ENCODE data around the gene DGKI.

DGKI gene

DNA sequence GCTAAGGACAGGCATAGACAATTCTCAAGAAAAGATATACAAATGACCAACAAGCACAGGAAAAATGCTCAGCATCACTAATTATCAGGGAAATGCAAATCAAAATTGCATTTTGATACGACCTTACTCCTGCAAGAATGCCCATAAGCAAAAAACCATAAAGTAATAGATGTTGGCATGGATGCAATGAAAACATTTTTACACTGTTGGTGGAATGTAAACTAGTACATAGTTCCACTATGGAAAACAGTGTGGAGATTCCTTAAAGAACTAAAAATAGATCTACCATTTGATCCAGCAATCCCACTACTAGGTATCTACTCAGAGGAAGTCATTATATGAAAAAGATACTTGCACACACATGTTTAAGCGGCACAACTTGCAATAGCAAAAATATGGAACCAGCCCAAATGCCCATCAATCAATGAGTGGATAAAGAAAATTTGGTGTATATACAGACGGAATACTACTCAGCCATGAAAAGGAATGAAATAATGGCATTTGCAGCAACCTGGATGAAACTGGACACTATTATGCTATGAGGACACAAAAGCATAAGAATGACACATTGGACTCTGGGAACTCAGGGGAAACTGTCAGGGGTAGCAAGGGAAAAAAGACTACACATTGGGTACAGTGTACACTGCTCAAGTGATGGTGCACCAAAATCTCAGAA is 59.3 kb downstream of the DGKI start:
- peak; percentile 56 for DNase-seq (ENCODE audit: low read depth)

DNA sequence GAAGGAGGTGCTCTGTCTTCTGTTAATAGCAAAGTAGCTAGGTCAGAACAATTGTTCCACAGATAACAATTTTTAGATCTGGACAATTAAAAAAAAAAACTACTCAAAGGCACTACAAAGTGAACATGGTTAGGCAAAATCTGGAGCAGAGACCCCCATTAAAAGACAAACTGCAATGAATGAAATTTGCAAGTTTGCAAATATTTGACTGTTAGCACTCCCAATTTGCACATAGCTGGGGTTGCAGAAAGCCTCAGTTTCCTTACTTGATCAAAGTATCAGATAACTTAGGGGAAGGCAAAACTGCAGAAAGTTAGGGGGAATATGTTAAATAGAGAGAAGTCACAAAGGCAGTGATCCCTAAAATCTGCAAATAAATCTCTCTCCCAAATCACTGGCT is 68.3 kb downstream of the DGKI start:
- DNase-seq (ENCODE audit: low read depth) = no peak

- peak; percentile 36 for DNase-seq (ENCODE audit: low read depth)
Observed at GRCh38 chr7:137774793-137775201, 72.0 kb downstream of the DGKI start.

DNA sequence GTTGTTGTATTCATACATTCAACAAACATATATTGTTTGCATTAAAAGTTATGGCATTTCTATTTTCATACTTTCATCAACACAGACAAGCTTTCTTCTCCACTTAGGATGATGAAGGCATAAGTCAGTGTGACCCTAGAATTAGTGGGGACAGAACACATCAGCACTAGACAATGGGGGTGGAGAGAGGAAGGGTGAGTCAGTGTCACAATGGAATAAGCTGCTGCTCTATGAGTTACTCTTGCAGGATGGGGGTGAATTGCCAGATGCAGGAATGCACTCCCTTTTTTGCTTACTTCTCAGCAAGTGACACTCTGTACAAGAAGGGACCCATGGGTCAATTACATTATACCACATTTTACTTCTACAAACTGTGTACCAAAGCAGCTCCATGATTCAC is 74.0 kb downstream of the DGKI start:
- peak; percentile 87 for DNase-seq (ENCODE audit: low read depth)

GRCh38 chr7:137772316-137772715 is 74.5 kb downstream of the DGKI start:
- DNase-seq (ENCODE audit: low read depth) = peak; percentile 48

GRCh38 chr7:137771679-137772078 is 75.1 kb downstream of the DGKI start:
- DNase-seq (ENCODE audit: low read depth) = peak; percentile 92

- no peak for DNase-seq (ENCODE audit: low read depth)
Observed at GRCh38 chr7:137771273-137771672, 75.5 kb downstream of the DGKI start.

- peak; percentile 63 for DNase-seq (ENCODE audit: low read depth)
Observed at GRCh38 chr7:137768366-137768765, 78.4 kb downstream of the DGKI start.

- no peak for DNase-seq (ENCODE audit: low read depth)
Observed at GRCh38 chr7:137762334-137762733, 84.4 kb downstream of the DGKI start.

DNA sequence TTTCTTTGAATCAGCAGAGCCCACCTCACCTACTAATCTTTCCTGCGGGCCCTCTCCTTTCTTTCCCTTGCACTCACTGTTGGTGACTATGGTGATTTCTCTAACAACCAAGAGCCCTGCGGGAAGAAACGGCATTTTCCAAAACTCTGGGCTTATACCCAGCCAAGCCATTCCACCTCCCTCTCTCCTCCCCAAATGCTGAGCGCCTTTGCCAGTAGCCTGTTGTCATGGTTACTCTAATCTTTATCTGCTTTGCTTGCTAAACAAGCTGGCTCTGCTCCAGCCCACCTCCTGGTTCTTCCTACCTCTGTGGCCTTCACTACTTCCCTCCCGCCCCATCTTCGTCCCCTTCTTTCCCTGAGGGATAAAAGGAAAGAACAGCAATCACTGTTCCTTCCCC is 86.7 kb downstream of the DGKI start:
- DNase-seq (ENCODE audit: low read depth) = no peak

DNA sequence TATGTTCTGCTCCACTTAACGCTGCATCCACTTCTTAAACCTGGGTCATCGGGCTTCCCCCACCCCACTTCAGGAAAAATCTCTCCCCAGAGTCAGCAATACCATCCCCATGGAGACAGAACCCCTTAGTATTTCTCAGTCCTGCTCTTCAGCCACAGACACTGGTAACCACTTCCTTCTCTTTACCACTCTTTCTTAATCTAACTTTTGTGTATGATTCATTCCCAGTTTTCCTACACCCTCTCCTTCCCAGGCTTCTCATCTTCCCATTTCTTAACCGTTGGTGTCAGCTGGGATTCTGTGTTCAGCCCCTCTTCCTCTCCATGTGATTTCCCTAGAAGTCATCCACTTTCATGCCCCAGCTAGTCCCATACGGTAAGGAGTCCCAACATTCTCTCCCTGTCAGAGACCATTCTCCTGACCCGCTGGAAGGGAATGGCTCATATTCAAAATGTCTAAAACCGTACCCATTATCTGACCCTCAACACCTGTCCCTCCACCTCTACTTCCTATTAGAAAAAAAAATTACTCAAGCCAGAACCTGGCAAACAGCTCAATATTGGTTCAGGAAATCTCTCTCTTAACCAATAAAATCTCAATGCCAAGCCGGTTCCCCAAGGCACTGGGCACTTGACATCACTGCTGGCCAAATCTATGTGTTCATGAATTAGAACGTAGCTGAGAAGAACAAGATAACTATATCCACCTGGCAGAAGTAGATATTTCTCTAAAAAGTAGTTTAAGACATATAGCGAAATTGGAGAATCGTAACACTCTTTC is 89.4 kb downstream of the DGKI start:
- peak; percentile 69 for DNase-seq (ENCODE audit: low read depth)

- DNase-seq (ENCODE audit: low read depth) = peak; percentile 23
Observed at GRCh38 chr7:137755846-137756651, 90.7 kb downstream of the DGKI start.

DNA sequence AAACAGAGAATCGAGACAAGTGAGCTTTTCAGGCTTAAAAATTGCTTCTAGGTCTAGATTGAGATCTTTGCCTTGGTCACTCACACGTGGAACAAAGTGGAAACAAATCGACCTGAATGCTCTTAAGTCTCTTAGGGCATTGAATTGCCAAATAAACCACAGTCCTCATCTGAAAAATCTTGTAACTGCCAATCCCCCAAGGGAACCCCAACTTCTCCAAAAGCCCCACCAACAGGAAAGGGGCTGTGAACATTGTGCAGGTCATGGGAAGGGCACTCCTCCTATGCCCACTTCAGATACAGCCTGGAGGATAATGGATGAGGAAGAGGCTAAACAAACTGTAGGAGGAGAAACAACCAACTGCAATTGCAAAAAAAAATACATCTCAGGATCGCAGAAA is 91.3 kb downstream of the DGKI start:
- no peak for DNase-seq (ENCODE audit: low read depth)

- no peak for DNase-seq (ENCODE audit: low read depth)
Observed at GRCh38 chr7:137753948-137754851, 92.6 kb downstream of the DGKI start.

DNA sequence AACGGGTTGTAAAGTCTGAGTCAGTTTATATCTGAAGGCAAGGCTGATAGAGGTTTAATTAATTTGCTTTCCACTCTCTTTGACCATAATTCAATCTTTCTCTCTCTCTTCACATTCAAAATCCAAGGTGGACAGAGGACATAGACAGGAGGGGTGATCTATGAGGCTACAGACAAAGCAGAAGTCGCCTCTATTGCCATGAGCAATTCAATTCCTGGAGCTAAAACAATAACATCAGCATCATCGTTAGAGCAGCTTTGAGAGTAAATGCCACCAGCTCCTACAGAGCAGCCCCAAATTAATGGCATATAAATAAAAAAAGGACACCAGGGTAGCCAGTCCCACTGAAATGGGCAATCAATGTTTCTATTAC is 93.2 kb downstream of the DGKI start:
- DNase-seq (ENCODE audit: low read depth) = no peak

DNA sequence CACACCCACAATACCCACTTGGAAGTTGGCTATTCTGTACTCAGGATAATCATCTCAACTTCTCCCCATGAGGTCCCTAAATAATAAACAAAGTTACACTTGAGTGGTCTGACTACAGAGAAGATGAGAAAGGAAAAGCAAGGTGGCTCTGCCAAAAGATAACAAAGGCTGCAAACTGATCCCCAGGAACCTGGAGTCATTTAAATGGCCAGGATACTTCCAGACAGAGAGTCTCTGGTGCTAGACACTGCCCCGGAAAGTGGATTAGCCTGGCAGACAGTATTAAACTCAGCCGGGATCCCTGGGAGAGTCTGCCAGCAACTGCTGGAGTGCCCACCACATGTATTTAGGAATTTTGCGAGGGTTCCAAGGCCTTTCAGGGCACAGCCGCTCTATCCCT is 93.7 kb downstream of the DGKI start:
- DNase-seq (ENCODE audit: low read depth) = no peak

GRCh38 chr7:137751361-137752009 is 95.3 kb downstream of the DGKI start:
- no peak for DNase-seq (ENCODE audit: low read depth)

- DNase-seq (ENCODE audit: low read depth) = no peak
Observed at GRCh38 chr7:137747359-137748031, 99.3 kb downstream of the DGKI start.

DNA sequence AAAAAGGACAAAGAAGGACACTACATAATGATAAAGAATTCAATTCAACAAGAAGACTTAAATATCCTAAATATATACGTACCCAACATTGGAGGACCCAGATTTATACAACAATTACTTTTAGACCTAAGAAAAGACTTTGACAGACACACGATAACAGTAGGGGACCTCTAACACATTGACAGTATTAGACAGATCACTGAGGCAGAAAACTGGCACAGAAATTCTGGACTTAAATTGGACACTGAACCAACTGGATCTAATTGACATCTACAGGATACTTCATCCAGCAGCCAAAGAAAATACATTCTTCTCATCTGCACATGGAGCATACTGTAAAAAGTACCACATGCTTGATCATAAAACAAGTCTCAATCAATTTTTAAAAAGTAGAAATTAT is 103.8 kb downstream of the DGKI start:
- DNase-seq (ENCODE audit: low read depth) = no peak

GRCh38 chr7:137742051-137742450 is 104.7 kb downstream of the DGKI start:
- DNase-seq (ENCODE audit: low read depth) = no peak

DNA sequence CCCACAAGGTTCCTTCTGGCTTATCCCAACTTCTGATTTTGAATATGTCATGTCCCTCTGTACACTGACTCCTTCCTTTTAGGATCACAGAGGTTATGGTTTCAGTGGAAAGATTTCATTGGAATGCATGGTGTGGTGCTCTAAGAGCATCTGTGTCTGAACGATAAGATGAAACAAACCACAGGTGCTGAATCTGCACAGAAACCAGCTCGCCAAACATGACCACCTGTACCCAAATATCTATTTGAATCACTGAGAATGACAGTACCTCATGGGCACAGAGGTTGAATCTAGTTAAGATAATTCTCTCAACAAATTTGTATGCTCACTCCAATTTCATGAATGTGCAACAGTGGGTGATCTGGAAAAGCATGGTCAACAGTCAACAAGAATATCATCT is 105.3 kb downstream of the DGKI start:
- no peak for DNase-seq (ENCODE audit: low read depth)

Data from EH (cell line).